Thyroid gland (tissue), 4 donors: Measurements from ENCODE around the gene ICE2. TPM values are rescaled to one million over a fixed set of nuclear protein-coding genes. Genes with fewer than 3 reads are reported as not detected.

ENCODE experiments used
- DNase-seq, 2 donors: peaks; one replicate each; pipeline ENCODE4 v3.0.0-alpha.2; 2019
- H3K27ac ChIP-seq, 3 donors: fragments of 200-600 bp; sonication (generic); 1 replicate in 2 of 3; 2 replicates in 1 of 3; pipeline ENCODE4 v1.5.1; 2016 to 2019; ENCODE audit warnings: mild to moderate bottlenecking in 1 of 3, moderate library complexity in 1 of 3
- H3K27me3 ChIP-seq: fragments of 200-600 bp; sonication (generic); one replicate; pipeline ENCODE4 v1.5.1; 2019
- H3K36me3 ChIP-seq, 2 donors: fragments of 200-600 bp; sonication (generic); one replicate each; pipeline ENCODE4 v1.5.1; 2016 to 2019
- H3K4me1 ChIP-seq, 2 donors: fragments of 200-600 bp; sonication (generic); one replicate each; pipeline ENCODE4 v1.5.1; 2017 to 2019
- H3K4me3 ChIP-seq, 3 donors: fragments of 200-600 bp; sonication (generic); replicated peaks in 1 of 3; 1 replicate in 2 of 3; 2 replicates in 1 of 3; pipeline ENCODE4 v1.5.1; 2016; ENCODE audit warnings: mild to moderate bottlenecking in 1 of 3
- H3K9me3 ChIP-seq: fragments of 200-600 bp; sonication (generic); one replicate; pipeline ENCODE4 v1.5.1; 2017
- CTCF ChIP-seq, 6 experiments: fragments of 200-600 bp in 3 of 6; fragments of 450-650 bp in 3 of 6; sonication (generic) in 3 of 6; IDR thresholded peaks; one replicate each; pipeline ENCODE4 v1.5.1; 2016 to 2019; ENCODE audit warnings: antibody characterized with exemption in 6 of 6, mild to moderate bottlenecking in 2 of 6, inconsistent platforms in 1 of 6, moderate library complexity in 1 of 6
- POLR2A ChIP-seq, 2 donors: fragments of 450-650 bp; IDR thresholded peaks; one replicate each; pipeline ENCODE4 v1.6.1; 2017; ENCODE audit warnings: antibody characterized with exemption in 2 of 2, mild to moderate bottlenecking in 2 of 2, moderate library complexity in 1 of 2
- WGBS, 2 donors: methylation state at CpG; one replicate each; pipeline ENCODE4 v1.1.5; 2017; 5-methylcytosine and 5-hydroxymethylcytosine counted together
- intact Hi-C: fragments of 100-400 bp; cut with DNase I; formaldehyde crosslinking; loops from one replicate; pipeline ENCODE4 v1.15.1; 2023
- small RNA-seq: library from RNA; depleted of rRNA; stranded (forward); fragments of <200 nt; gene quantifications from one replicate; pipeline ENCODE3, GENCODE V24; 2016
- total RNA-seq, 4 donors: library from RNA; depleted of rRNA; stranded (reverse); fragments of >200 nt; gene quantifications; one replicate each; pipeline ENCODE4 v1.2.3, GENCODE V29; 2016

Gene ICE2
- total RNA-seq, 4 donors from 2014 or later = 52.6 to 84.5 (median 59.5) TPM

GRCh38 chr15:60370105-60370868 lies 108.7 kb downstream of the ICE2 start:
- H3K4me3 ChIP-seq = no peak overlapping the region
- TF ChIP-seq CTCF (IDR thresholded peaks at IDR 0.05) (no peak), POLR2A (IDR thresholded peaks at IDR 0.05) (no peak)
- DNase-seq = no peak
- peak overlapping the region in 2 of 3 donors; percentile 89 to 96 for H3K27ac ChIP-seq
- peaks cover 68 to 73% of the 10 kb centered on the region in 2 donors for H3K4me1 ChIP-seq
- 88 to 89% methylated on average over 9 of the region's 9 CpGs for WGBS, 2 donors
- H3K27me3 ChIP-seq = no peaks in the 10 kb centered on the region
- intact Hi-C loops = no loop called here
- no peaks in the 10 kb centered on the region for H3K9me3 ChIP-seq
- no peaks in the 10 kb centered on the region for H3K36me3 ChIP-seq

- intact Hi-C loops = no loop called here
- TF ChIP-seq CTCF (IDR thresholded peaks at IDR 0.05) (no peak), POLR2A (IDR thresholded peaks at IDR 0.05) (no peak)
- H3K27me3 ChIP-seq = no peaks in the 10 kb centered on the region
- no peak overlapping the region for H3K4me3 ChIP-seq
- no peak for DNase-seq
- 56 to 73% methylated on average over 5 of the region's 5 CpGs for WGBS, 2 donors
- H3K27ac ChIP-seq = peak overlapping the region; percentile 66 to 96 (median 89)
- no peaks in the 10 kb centered on the region for H3K36me3 ChIP-seq
- H3K9me3 ChIP-seq = no peaks in the 10 kb centered on the region
- H3K4me1 ChIP-seq = peaks cover 63 to 68% of the 10 kb centered on the region in 2 donors
Measured at GRCh38 chr15:60369696-60370095, 109.2 kb downstream of the ICE2 start.

Small RNA genes within 50 kb of the gene (small RNA-seq; reads per million reads assigned to genes)
- gene AC087385.3 = not detected

Other genes with a start within 250 kb of the ICE2 start
- gene ANXA2, start 81.2 kb downstream of the ICE2 start, total RNA-seq = 100 to 1,000 TPM; 436 to 796 (median 612) TPM